ENCODE measurements around the gene BRIP1.

Gene BRIP1

DNA sequence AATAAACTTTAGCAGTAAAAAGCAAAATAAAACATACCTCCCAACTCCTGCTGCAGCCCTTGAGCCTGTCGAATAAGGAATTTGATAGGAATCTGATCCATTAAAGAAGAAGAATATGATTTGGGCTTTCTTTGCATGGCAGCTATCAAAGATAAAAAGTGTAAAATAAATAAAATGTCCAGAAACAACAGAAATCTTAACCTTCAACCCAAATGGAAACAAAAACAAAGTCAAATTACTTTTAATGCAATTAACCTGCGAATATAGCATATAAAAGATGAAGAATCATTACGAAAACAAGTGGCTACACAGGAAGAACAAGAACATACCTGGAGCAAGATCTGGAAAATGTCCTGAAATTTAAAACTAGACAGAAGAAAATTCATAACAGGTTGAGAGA, 21.5 kb upstream of the BRIP1 start:
- Histone ChIP-seq H3K4me2 (no peak overlapping the region), H3K4me1 (no peaks in the 10 kb centered on the region), H3K27me3 (no peaks in the 10 kb centered on the region), H3K4me3 (no peak overlapping the region), H3K36me3 (peaks cover 76 to 97% (median 95%) of the 10 kb centered on the region in 11 experiments), H3K27ac (no peak overlapping the region), H3K9me3 (replicated peaks in 1 of 11) (no peaks in the 10 kb centered on the region), H4K20me1 (no peaks in the 10 kb centered on the region), H3K9ac (no peak overlapping the region)
- no peak for TF ChIP-seq Cebpa-rat (IDR thresholded peaks at IDR 0.05)

DNA sequence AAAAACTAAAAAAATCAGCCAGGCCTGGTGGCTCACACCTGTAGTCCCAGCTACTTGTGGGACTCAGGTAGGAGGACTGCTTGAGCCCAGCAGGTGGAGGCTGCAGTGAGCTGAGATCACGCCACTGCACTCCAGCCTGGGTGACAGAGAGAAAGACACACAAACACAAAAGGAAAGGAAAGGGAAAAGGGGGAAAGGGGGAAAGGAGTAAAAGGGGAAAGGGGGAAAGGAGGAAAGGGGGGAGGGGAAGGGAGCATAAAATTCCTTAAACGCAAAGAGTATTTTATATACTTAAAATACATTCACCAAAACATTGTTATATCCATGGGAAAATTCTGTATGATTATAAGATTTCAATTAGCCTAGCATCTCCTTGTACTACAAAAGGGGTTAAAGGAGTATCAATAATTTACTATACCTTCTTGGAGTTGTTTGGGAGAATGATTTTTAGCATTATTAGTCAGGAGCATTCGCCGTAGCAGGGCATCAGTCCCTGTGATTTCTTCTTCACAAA, 17.3 kb upstream of the BRIP1 start:
- Histone ChIP-seq H3K27me3 (no peaks in the 10 kb centered on the region), H3K36me3 (peaks cover 81 to 99% (median 95%) of the 10 kb centered on the region in 11 experiments), H3K9me3 (replicated peaks in 1 of 11) (no peaks in the 10 kb centered on the region), H3K4me2 (no peak overlapping the region), H3K4me3 (no peak overlapping the region), H3K27ac (no peak overlapping the region), H3K4me1 (no peaks in the 10 kb centered on the region), H3K9ac (no peak overlapping the region), H4K20me1 (no peaks in the 10 kb centered on the region)
- TF ChIP-seq Cebpa-rat (IDR thresholded peaks at IDR 0.05), result no peak

DNA sequence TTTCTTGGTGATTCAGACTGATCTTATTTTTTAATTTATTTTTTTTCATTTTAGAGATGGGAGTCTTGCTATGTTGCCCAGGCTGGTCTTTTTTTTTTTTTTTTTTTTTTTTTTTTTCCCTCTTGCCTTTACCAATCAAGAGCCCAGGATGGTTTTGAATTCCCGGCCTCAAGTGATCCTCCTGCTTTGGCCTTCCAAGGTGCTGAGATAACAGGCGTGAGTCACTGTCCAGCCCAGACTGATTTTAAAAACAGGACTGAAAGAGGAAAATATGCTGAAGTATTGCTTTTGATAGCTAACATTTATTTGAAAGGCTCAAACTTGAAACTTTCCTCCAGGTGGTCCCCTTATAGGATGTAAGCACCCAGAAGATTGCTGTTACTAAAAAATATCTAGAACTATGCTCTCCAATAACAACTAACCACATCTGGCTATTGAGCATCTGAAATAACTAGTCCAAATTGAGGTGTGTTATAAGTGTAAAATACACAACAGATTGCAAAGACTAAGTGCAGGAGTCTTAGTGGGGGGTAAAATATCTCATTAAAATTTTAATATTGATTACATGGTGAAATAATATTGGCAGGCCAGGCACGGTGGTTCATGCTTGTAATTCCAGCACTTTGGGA, 15.8 kb upstream of the BRIP1 start:
- Histone ChIP-seq H3K27ac (no peak overlapping the region), H3K9me3 (replicated peaks in 1 of 11) (no peaks in the 10 kb centered on the region), H3K36me3 (peaks cover 76 to 100% (median 92%) of the 10 kb centered on the region in 11 experiments), H4K20me1 (no peaks in the 10 kb centered on the region), H3K4me1 (no peaks in the 10 kb centered on the region), H3K4me3 (no peak overlapping the region), H3K4me2 (no peak overlapping the region), H3K9ac (no peak overlapping the region), H3K27me3 (no peaks in the 10 kb centered on the region)
- TF ChIP-seq Cebpa-rat (IDR thresholded peaks at IDR 0.05), result no peak

DNA sequence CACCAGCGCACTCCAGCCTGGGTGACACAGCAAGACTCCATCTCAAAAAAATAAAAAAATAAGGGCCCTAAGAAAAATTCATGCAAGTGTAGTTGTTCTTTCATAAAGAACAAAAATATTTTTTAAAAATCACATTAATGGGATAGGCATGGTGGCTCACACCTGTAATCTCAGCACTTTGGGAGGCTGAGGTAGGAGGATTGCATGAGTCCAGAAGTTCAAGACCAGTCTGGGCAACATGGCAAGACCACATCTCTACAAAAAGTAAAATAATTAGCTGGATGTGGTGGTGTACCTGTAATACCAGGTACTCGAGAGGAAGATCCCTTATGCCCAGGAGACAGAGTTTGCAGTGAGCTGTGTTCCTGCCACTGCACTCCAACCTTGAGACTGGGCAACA, 15.2 kb upstream of the BRIP1 start:
- no peaks in the 10 kb centered on the region for H4K20me1 ChIP-seq
- no peak overlapping the region for H3K4me3 ChIP-seq
- no peaks in the 10 kb centered on the region for H3K27me3 ChIP-seq
- H3K9me3 ChIP-seq (replicated peaks in 1 of 11), result no peaks in the 10 kb centered on the region
- no peaks in the 10 kb centered on the region for H3K4me1 ChIP-seq
- peaks cover 75 to 100% (median 92%) of the 10 kb centered on the region in 11 experiments for H3K36me3 ChIP-seq
- no peak overlapping the region for H3K4me2 ChIP-seq
- no peak for TF ChIP-seq Cebpa-rat (IDR thresholded peaks at IDR 0.05)
- H3K27ac ChIP-seq, result no peak overlapping the region
- H3K9ac ChIP-seq, result no peak overlapping the region

DNA sequence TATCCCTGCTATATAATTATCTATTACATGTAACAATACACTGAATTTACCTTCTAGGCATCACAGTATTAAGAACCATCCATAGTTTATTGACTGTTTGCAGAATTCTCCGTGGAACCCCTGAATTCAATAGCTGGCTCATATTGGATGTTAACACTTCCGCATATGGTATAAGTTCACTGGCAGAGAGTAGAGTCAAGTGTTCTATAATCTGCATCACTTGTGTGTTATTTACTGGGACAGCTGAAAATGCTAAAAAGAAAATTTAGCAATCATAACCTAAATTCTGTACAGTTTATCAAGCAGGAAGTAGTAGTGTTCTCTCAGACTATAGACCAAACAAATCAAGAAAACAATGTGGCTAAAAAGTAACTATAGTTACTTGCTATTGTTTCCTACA, 14.5 kb upstream of the BRIP1 start:
- Histone ChIP-seq H3K4me2 (no peak overlapping the region), H3K9ac (no peak overlapping the region), H3K27me3 (no peaks in the 10 kb centered on the region), H3K27ac (no peak overlapping the region), H3K36me3 (peaks cover 68 to 98% (median 89%) of the 10 kb centered on the region in 11 experiments), H3K4me3 (no peak overlapping the region), H3K4me1 (no peaks in the 10 kb centered on the region), H4K20me1 (no peaks in the 10 kb centered on the region), H3K9me3 (replicated peaks in 1 of 11) (no peaks in the 10 kb centered on the region)
- TF ChIP-seq Cebpa-rat (IDR thresholded peaks at IDR 0.05), result no peak

DNA sequence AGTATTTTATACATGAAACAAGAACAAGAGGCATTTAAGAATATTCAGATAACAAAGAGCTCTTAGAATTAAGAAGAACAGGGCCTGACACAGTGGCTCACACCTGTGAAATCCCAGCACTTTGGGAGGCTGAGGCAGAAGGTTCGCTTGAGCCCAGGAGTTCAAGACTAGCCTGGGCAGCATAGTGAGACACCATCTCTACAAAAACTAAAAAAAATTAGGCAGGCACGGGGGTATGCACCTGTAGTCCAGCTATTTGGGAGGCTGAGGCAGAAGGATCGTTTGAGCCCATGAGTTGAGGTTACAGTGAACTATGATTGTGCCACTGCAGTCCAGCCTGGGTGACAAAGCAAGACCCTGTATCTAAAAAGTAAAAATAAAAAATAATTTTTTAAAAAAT, 12.5 kb upstream of the BRIP1 start:
- Histone ChIP-seq H3K9me3 (replicated peaks in 1 of 11) (no peaks in the 10 kb centered on the region), H3K27me3 (no peaks in the 10 kb centered on the region), H3K36me3 (peaks cover 72 to 98% (median 85%) of the 10 kb centered on the region in 11 experiments), H3K9ac (no peak overlapping the region), H3K4me3 (no peak overlapping the region), H3K27ac (no peak overlapping the region), H3K4me2 (no peak overlapping the region), H4K20me1 (no peaks in the 10 kb centered on the region), H3K4me1 (no peaks in the 10 kb centered on the region)
- no peak for TF ChIP-seq Cebpa-rat (IDR thresholded peaks at IDR 0.05)

DNA sequence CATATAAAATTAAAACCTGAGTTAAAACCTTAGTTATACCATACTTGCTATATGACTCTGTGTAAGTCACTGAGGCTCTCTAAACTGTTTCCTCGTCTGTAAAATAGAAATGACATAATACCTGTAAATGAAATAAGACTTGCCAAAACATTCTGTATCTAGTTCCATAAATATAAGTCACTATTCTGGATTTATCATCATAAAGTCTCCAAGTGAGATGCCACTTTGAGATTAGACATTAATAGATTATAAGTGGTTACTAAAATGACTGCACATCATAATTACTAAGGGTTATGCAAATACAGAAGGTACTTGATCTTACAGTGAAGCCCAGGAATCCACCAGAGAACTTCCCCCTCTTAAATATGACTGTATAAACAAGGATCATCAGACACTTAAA, 12.0 kb upstream of the BRIP1 start:
- H3K4me2 ChIP-seq, result no peak overlapping the region
- H3K9ac ChIP-seq, result no peak overlapping the region
- H3K4me1 ChIP-seq, result no peaks in the 10 kb centered on the region
- H3K9me3 ChIP-seq (replicated peaks in 1 of 11), result no peaks in the 10 kb centered on the region
- H3K4me3 ChIP-seq, result no peak overlapping the region
- no peak for TF ChIP-seq Cebpa-rat (IDR thresholded peaks at IDR 0.05)
- peaks cover 72 to 98% (median 86%) of the 10 kb centered on the region in 11 experiments for H3K36me3 ChIP-seq
- H3K27me3 ChIP-seq, result no peaks in the 10 kb centered on the region
- H4K20me1 ChIP-seq, result no peaks in the 10 kb centered on the region
- no peak overlapping the region for H3K27ac ChIP-seq

DNA sequence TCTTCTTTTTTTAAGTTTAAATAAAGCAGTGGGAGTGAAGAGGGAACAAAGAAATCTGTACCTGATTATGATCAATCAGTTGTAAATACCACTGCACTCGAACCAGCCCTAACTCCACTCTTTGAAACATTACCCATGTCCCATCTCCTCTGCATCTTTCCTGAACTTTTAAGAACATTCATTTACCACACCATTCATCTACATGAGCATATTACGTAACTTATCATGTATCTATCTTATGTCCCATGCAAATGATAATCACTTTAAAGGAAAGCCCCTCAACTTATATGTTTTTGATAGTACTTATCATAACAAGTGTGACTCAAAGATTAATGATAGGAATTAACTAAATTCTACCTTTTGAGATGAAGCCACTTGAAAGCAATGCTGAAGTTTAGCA, 10.7 kb upstream of the BRIP1 start:
- Histone ChIP-seq H3K4me2 (no peak overlapping the region), H3K4me1 (no peaks in the 10 kb centered on the region), H4K20me1 (no peaks in the 10 kb centered on the region), H3K36me3 (peaks cover 72 to 98% (median 86%) of the 10 kb centered on the region in 11 experiments), H3K4me3 (no peak overlapping the region), H3K27ac (no peak overlapping the region), H3K9me3 (replicated peaks in 1 of 11) (no peaks in the 10 kb centered on the region), H3K9ac (no peak overlapping the region), H3K27me3 (no peaks in the 10 kb centered on the region)
- TF ChIP-seq Cebpa-rat (IDR thresholded peaks at IDR 0.05), result no peak

DNA sequence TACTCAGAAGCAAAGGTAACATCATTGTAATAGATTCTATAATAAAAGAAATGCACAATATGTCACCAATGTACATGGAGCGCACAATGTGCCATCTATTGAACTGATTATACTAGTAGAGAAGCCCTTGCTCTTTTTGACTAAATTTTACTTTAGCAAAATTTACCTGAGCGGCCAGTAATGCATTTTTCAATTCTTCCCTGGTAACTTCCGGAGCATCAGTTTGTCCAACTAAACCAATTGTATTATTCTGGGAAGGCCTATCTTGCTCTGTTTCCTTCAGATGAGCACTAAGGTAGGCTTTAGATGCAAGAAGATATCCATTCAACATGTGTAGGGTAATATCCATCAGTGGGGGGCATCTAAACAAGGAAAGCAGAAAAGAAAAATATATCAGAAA, 8.8 kb upstream of the BRIP1 start:
- Histone ChIP-seq H3K4me2 (no peak overlapping the region), H3K4me1 (no peaks in the 10 kb centered on the region), H4K20me1 (no peaks in the 10 kb centered on the region), H3K27me3 (no peaks in the 10 kb centered on the region), H3K27ac (no peak overlapping the region), H3K9ac (no peak overlapping the region), H3K9me3 (replicated peaks in 1 of 11) (no peaks in the 10 kb centered on the region), H3K36me3 (peaks cover 69 to 93% (median 82%) of the 10 kb centered on the region in 11 experiments), H3K4me3 (no peak overlapping the region)
- no peak for TF ChIP-seq Cebpa-rat (IDR thresholded peaks at IDR 0.05)

DNA sequence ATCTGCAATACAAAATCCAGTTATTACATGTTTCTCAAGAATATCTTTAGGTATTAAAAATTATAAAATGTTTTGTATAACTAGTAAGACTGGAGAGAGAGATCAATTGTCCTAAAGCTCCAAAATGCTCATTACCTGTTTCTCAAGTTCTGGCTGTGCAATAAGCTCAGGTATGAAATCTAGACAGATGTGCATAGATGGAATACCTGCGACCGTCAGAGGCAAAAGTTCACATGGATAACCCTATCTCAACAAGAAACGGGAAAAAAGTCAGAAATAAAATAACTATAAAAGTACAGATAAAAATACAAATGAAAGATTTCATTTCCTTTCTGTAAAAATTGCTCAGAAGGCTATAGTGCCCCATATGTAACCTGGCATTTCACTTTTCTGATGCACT, 5.8 kb upstream of the BRIP1 start:
- H3K36me3 ChIP-seq, result peaks cover 59 to 77% (median 64%) of the 10 kb centered on the region in 11 experiments
- no peak for TF ChIP-seq Cebpa-rat (IDR thresholded peaks at IDR 0.05)
- H4K20me1 ChIP-seq, result no peaks in the 10 kb centered on the region
- H3K9me3 ChIP-seq (replicated peaks in 1 of 11), result no peaks in the 10 kb centered on the region
- no peak overlapping the region for H3K9ac ChIP-seq
- no peak overlapping the region for H3K4me2 ChIP-seq
- peaks cover 2 to 4% (median 3%) of the 10 kb centered on the region in 10 experiments; a peak in 15 of 20 replicates for H3K4me1 ChIP-seq
- no peak overlapping the region for H3K4me3 ChIP-seq
- H3K27ac ChIP-seq, result no peak overlapping the region
- H3K27me3 ChIP-seq, result no peaks in the 10 kb centered on the region
